A172 (cell line): ENCODE measurements around the gene CCDC70. TPM values are rescaled to one million over a fixed set of nuclear protein-coding genes. Genes with fewer than 3 reads are reported as not detected.
"Not testable (repeated sequence)": the region's sequence is repeated elsewhere in the genome, so short reads cannot be mapped to it uniquely, and the experiment has no call there.

ENCODE experiments used
- DNase-seq: peaks from one replicate; pipeline ENCODE4 v3.0.0-alpha.2; 2015; ENCODE audit warnings: low spot score
- total RNA-seq: library from RNA; depleted of rRNA; stranded (reverse); fragments of >200 nt; shearing (Covaris generic); gene quantifications from 2 replicates; pipeline ENCODE4 v1.2.3, GENCODE V29; 2014; rRNA removed

CCDC70 gene
- total RNA-seq: not detected in 2 replicates

DNA sequence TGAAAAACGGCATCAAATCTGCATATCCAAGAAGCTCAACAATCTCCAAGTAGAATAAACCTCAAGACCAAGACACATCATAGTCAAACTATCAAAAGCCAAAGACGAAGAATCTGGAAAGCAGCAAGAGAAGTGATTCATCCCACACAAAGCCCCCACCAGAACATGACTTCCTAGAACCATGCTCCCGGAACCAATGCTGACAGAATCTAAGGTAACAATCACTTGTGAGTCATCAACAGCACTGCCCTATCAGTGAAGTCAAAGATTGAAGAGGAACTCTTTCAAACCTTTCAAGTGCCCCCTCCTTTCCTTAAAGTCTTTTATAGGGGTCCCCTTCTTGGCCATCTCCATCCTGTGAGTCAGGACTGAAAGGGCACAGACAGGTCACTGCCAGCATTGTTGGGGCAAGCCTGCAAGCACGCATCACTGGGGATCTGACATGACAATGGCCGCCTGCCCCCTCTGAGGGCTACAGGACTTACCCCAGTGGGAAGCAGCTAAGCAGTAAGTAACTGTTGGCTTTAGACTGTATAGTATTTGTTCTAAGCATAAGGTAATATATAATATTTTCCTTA lies at the start of gene CCDC70:
TSS of gene CCDC70 (plus strand) at position 247 of the 578 bp plus-strand sequence. CDS start 3,443 bp downstream, outside the sequence.
- peak; percentile 36 for DNase-seq

- no peak for DNase-seq
Observed at GRCh38 chr13:51814071-51814470, 47.7 kb upstream of the CCDC70 start.

DNA sequence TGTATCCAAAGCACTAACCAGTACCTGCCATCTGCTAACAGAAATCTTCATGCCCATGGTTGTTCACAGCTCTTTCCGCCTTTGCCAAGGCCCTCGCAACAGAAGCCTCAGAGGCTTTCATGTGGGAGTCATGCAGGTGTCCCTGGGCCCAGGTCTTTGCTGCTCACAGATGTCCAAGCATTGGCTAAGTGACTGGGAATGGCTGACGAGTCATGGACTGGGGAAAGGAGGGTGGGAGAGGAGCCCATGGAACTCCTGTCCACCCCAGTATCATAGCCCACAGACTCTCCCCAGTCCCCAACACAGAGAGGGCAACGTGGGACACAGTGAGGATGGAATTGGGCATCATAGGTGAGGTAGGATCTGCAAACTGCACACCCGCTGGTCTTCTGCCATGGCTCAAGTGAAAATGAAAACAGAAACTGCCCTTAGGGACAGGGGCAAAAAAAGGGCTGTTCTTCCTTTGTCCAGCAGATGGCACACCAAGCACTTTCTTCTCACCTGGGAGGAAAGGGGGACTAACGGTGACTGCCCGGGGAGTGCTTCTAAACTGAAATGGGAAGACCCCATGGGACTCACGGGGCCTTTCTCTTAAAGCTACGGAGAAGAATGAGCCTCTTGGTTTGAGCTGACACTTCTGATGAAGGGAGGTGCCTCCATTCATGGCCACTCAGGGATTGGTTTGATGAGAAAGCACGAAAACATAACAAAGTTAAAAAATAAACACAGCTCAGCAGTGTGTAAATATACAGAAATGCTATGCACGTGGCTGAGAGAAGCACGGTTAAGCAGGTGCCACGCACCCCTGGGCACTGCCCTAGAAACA lies 46.7 kb upstream of the CCDC70 start:
- DNase-seq: peak; percentile 62

DNA sequence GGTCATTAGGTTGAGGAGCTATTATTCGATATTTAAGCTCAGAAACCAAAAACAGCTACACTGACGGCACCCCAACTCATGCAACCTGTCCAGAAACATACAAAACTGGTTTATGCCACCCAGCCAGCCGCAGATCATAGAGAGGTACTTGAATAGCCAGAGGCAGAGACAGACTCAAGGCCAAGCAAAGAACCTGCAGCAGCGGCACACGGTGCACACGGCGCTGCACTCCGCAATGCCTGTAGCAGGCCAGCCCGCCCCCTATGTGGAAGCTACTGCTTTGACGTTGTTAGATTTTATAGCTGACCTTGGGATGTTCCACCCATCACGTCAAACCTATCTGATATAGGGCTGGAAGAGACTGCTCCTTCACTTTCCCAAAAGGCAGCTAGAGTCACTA lies 45.9 kb upstream of the CCDC70 start:
- DNase-seq: no peak

- DNase-seq: peak; percentile 61
Observed at GRCh38 chr13:51816604-51817249, 45.0 kb upstream of the CCDC70 start.

- DNase-seq: no peak
Observed at GRCh38 chr13:51817717-51818116, 44.1 kb upstream of the CCDC70 start.

GRCh38 chr13:51818276-51818675 lies 43.5 kb upstream of the CCDC70 start:
- no peak for DNase-seq

- DNase-seq: peak; percentile 32
Observed at GRCh38 chr13:51818781-51819511, 42.8 kb upstream of the CCDC70 start.

DNA sequence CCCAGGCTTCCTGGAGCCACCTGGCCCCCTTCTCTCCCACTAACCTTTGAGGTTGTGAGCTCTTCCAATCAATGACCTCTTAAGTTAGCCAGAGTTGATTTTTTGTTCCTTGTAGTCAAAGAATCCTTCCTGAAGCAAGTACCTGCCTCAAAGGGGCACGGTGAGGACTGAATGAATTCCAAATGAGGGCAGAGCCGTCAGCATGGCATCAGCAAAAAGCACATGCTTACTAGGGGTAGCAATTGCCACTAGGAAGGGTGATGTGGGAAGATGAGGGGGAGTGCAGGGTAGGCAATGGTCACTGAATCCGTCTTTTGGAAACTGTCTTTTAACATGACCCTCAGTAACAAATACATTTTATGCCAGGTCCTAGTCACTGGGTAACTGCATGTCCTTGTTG lies 42.2 kb upstream of the CCDC70 start:
- no peak for DNase-seq

GRCh38 chr13:51820016-51820597 lies 41.7 kb upstream of the CCDC70 start:
- no peak for DNase-seq

DNA sequence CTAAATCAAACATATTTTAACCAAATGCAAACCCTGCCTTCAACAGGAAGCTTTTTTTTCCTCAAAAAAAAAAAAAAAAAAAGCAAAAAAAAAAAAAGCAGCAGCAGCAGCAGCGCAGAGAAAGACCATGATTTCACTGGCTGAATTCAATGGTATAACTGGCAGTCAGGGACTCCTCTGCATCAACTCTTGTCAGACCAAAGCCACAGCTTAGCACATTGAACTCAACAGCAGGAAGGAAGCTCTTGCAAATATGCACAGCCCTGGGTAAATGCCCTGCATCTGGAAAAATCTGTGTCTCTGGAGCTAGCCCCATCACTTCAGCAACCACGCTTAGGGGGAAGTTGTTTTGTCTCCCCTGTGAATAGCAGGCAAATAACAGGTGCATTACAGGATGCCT lies 40.2 kb upstream of the CCDC70 start:
- DNase-seq: no peak

- no peak for DNase-seq
Observed at GRCh38 chr13:51822106-51822815, 39.5 kb upstream of the CCDC70 start.

- DNase-seq: no peak
Observed at GRCh38 chr13:51823359-51823758, 38.4 kb upstream of the CCDC70 start.

GRCh38 chr13:51823863-51824262 lies 37.9 kb upstream of the CCDC70 start:
- no peak for DNase-seq

GRCh38 chr13:51824712-51825111 lies 37.1 kb upstream of the CCDC70 start:
- DNase-seq: not testable (repeated sequence)

GRCh38 chr13:51825165-51825592 lies 36.6 kb upstream of the CCDC70 start:
- DNase-seq: no peak

DNA sequence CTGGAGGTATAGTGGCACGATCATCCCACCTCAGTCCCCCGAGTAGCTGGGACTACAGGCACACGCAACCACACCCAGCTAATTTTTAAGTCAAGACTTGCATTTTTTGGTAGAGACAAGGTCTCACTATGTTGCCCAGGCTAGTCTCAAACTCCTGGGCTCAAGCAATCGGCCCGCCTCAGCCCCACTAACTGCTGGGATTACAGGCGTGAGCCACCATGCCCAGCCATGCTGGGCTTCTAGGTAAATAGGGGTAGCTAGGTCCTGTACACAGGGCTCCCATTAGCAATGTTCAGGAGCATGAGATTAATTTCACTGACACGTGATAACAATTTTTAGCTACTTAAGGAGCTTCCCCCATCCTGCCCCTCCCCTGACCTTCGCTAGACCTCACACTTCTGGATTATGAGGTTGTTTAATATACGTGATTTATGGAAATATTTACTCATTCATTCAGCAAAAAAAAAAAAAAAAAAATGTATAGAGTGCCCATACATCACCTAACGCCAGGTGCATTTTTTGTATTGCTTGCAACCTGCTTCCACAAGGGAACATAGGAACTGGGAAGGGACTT lies 36.0 kb upstream of the CCDC70 start:
- no peak for DNase-seq

DNA sequence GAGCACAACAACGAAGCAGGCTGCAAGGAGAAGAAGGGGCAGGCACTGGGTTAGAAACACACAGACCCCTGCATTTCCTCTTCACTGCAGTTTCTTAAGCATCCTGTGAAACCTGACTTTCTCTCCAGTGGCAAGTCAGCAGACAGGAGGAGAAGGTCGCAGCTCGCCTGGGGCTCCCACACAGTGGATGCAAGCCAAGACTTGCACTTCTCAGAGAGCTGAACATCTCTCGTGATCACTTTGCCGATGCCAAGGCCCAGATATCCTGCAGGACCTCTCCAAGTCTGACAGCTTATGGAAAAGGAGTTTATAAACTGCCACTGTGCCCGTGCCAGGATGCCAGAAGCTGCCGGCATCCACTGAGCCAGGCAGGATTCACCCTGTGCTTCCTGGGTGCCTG lies 35.2 kb upstream of the CCDC70 start:
- DNase-seq: no peak

GRCh38 chr13:51827254-51827653 lies 34.5 kb upstream of the CCDC70 start:
- DNase-seq: no peak

GRCh38 chr13:51828730-51829567 lies 32.8 kb upstream of the CCDC70 start:
- DNase-seq: no peak
